Activated naive CD4-positive, alpha-beta T cell (primary cell): Measurements from ENCODE around the gene APOH.
"Not testable (repeated sequence)": the region's sequence is repeated elsewhere in the genome, so short reads cannot be mapped to it uniquely, and the experiment has no call there.

Experiments
- DNase-seq, 4 experiments: peaks; one replicate each; lab custom pipeline; 2025; lab: John Stamatoyannopoulos, UW

APOH gene

GRCh38 chr17:66228887-66229782 lies at the start of gene APOH:
APOH (minus strand) TSS chr17:66229415; CDS start chr17:66229379, 36 bp downstream.
- DNase-seq = no peak

- DNase-seq = no peak
These were observed 48.0 kb upstream of the APOH start for GRCh38 chr17:66277191-66277590.

- no peak for DNase-seq
These were observed 47.2 kb upstream of the APOH start for GRCh38 chr17:66276328-66276937.

- no peak for DNase-seq
These were observed 46.4 kb upstream of the APOH start for GRCh38 chr17:66275651-66276050.

GRCh38 chr17:66273586-66273848 lies 44.3 kb upstream of the APOH start:
- no peak for DNase-seq

GRCh38 chr17:66272811-66273585 lies 43.8 kb upstream of the APOH start:
- no peak for DNase-seq

GRCh38 chr17:66271512-66271911 lies 42.3 kb upstream of the APOH start:
- no peak for DNase-seq

GRCh38 chr17:66270106-66270505 lies 40.9 kb upstream of the APOH start:
- no peak for DNase-seq

- DNase-seq = no peak
These were observed 39.2 kb upstream of the APOH start for GRCh38 chr17:66268247-66268927.

- DNase-seq = no peak
These were observed 35.5 kb upstream of the APOH start for GRCh38 chr17:66264696-66265095.

GRCh38 chr17:66262767-66263166 lies 33.6 kb upstream of the APOH start:
- DNase-seq = no peak

- DNase-seq = no peak
These were observed 31.5 kb upstream of the APOH start for GRCh38 chr17:66260688-66261087.

- DNase-seq = no peak
These were observed 31.1 kb upstream of the APOH start for GRCh38 chr17:66260275-66260674.

GRCh38 chr17:66255527-66255971 lies 26.3 kb upstream of the APOH start:
- DNase-seq = no peak

GRCh38 chr17:66255112-66255511 lies 25.9 kb upstream of the APOH start:
- DNase-seq = peak in 1 of 4 experiments; percentile 5

- not testable (repeated sequence) for DNase-seq
These were observed 24.2 kb upstream of the APOH start for GRCh38 chr17:66253458-66253857.

GRCh38 chr17:66250686-66251085 lies 21.5 kb upstream of the APOH start:
- no peak for DNase-seq

- DNase-seq = no peak
These were observed 19.1 kb upstream of the APOH start for GRCh38 chr17:66248285-66248684.

- DNase-seq = no peak
These were observed 12.6 kb upstream of the APOH start for GRCh38 chr17:66241839-66242238.

- DNase-seq = no peak
These were observed 11.4 kb upstream of the APOH start for GRCh38 chr17:66240630-66241029.

GRCh38 chr17:66240013-66240412 lies 10.8 kb upstream of the APOH start:
- no peak for DNase-seq

- DNase-seq = no peak
These were observed 6.3 kb upstream of the APOH start for GRCh38 chr17:66235377-66235994.
